GM21576 (cell line): ENCODE measurements around the gene ODAD3.
"Not testable (repeated sequence)": the region's sequence is repeated elsewhere in the genome, so short reads cannot be mapped to it uniquely, and the experiment has no call there.

Source experiments
- ATAC-seq: cut with Tn5 transposase; IDR thresholded peaks from one replicate; pipeline ENCODE4 v1.9.1; 2021; ENCODE audit warnings: mild to moderate bottlenecking, moderate library complexity; ENCODE audit not compliant: unreplicated experiment

The ODAD3 gene

DNA sequence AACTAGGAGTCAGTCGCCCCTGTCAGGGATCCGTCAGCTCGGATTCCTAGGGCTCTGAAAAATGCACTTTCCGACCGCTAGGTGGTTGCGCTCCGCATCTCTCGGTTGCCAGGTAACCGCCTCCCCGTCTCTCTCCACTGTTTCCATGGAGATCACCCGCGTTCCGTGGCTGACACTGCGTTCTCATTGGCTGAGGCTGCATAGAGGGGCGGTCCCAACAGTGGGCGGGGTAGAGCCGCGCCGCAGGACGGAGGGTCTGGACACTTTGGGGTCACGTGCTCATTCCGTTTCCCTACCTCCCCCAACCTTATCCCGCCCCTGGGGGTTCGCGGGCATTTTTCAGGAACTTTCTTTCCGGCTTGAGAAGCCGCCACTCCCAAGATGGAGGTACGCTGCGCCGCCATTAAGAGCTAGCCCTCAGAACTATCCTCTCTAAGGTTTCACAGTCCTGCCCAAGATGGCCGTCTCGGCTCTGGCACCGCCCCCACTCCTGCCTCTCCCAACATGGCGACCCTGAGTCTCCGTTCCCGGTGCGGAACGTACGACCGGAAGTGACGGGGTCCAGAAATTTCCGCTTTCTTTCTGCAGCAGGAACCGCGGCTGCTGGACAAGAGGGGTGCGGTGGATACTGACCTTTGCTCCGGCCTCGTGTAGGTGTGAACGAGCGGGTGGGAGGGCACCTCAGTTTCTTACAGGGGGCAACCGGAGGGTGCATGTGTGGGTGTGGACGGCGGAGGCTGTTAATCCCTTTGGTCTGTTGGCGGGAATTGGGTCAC is at the start of gene ODAD3, which contains the start of gene PRKCSH:
TSS of gene ODAD3 (minus strand) at position 65 of the 776 bp plus-strand sequence. CDS start 105 bp downstream, outside the sequence.
TSS of gene PRKCSH (plus strand) at position 579 of the 776 bp plus-strand sequence. CDS start 483 bp downstream, outside the sequence.
- ATAC-seq, result peak; percentile 88

DNA sequence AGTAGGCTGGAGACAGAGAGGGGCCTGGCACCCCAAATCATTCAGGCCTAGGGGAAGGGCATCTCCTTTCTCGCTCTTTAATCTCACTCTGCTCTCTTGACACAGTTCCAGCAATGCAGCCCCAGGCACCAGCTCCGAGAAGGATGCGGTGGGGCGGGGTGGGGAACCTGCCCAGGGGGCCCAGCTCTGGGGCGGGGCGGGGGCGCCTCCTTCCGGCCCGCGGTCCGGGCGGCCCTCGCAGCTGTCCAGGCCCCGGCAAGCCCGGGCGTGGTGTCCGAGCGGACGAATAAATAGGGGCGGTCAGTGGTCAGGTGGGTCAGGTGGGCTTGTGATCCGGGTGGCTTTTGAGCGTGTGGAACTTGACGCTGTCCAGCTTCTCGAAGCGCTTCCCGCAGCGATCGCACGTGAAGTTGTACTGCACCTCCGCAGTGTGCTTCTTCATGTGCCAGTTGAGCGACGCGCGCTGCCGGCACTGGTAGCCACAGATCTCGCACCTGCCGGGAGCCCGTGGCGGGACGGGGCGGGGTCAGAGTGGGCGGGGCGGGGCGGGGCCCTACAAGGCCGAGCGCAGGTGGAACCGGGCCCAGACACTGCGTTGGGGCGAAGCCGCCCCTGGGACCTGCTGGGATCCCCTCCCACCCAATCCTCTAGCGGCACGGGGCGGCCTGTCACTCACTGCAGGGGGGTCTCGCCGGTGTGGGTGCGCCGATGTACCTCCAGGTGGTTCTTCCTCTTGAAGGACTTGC is 48.6 kb upstream of the ODAD3 start:
- no peak for ATAC-seq

DNA sequence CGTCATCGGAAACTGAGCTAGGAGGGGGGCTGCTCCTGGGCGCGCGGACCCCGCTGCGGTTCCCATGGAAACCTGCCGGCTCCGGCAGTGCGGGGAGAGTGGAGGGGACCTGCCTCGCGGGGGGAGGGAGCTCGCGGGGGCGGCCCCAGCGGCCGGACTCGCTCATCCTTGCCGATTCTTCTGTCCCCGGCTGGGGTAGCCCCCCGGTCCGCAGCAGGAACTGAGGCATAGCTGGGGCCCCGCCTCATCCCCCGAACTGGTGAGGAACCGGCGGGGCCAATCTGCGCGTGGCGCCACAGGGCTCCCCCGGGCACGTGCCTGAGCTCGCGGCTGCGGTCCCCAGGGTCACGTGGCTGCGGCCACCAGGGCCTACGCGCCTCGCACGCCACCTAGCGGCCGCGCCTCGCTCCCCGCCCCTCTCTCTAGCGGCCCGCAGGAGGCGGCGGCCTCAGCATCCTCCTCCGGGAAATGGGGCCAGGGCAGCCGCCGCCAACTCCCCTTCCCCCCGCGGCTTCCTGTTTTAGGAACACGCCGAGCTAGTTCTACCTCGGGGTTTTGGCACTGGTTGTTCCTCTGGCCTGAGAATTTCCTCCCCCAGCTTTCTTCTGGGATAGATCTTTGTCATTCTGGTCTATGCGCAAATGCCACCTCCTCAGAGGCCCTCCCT is 47.6 kb upstream of the ODAD3 start:
- peak; percentile 44 for ATAC-seq

- ATAC-seq, result peak; percentile 53
Measured at GRCh38 chr19:11481534-11482383, 46.8 kb upstream of the ODAD3 start.

- no peak for ATAC-seq
Measured at GRCh38 chr19:11480715-11481533, 46.0 kb upstream of the ODAD3 start, which contains the start of gene ELAVL3. Gene ELAVL3 (minus strand): TSS chr19:11481046. CDS start chr19:11480608, 438 bp downstream.

GRCh38 chr19:11479898-11480714 is 45.2 kb upstream of the ODAD3 start:
- no peak for ATAC-seq

DNA sequence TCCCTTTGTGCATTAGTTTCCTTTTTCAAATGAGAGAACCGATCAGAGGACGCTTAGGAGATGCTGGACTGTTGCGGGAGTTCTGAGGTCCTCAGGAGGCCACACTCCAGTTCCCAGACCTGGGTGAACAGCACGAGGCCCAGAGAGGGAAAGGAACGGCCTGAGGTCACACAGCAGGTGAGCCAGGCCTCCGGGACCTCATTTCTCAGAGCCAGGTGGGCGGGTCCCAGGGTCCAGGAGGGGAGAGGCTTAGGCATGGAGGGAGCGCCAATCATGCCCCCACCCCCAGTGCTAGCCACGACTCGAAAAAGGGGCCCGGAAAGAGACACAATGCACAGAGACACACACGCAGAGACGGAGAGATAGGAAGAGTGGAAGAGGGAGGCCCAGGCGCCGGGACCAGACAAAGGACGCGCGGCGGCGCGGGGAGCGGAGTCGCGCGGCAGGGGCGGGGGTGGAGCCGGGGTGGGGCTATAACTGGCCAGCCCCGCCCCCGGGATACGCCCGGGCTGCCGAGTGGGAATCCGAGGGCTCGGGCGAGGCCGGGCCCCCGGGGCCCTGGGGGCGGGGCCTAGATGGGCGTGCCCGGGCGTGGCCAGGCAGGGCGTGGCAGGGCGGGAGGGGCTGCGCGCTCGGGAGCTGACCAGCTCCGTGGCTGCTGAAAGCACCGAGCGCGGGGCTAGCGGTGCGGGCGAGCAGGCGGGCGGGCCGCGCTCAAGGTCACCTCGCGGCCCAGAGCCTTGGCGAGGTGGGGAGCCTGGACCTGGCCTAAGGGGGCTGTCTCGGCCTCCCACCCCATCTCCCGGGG is 44.4 kb upstream of the ODAD3 start:
- ATAC-seq, result no peak

DNA sequence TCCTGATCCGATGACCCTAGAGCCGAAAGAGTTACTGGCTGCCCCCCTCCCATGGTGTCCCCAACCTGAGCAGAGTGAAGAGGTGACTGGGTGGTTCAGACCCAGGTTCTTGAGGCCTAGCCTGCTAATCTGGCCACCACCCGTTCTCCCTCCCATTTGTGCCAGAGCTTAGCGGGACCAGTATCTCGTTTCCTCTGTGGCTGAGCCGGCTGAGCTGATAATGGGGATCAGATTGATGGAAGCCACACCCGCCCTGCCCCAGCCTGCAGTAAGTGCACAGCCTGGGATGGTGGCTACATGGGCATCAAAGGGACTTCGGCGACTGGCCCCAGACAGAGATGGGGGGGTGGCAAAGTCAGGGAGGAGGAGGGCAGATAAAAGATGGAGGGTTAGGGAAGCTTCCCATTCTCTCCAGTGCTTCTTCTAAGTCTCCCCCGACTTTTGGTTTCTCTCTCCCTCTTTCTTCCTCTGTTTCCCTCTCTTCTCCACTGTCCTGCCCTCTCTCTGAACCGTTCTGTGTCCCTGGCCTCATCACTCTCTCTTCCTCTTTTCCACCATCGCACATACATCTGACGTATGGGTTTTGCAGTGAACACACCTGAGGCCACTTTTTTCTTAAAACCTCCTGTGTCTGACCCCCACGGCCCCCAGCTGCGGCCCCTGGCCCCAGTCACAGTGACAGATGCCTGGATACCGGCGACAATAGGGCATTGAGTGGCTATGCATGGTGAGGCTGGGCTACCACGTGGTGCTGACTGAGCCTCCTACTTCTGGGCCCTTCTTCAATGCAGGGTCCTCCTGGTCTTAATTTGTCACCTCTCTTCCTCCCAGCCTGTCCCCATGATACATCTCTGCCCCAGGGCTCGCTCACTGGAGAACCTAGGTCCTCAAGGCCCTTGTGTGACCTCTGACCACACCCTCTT is 43.5 kb upstream of the ODAD3 start:
- no peak for ATAC-seq

DNA sequence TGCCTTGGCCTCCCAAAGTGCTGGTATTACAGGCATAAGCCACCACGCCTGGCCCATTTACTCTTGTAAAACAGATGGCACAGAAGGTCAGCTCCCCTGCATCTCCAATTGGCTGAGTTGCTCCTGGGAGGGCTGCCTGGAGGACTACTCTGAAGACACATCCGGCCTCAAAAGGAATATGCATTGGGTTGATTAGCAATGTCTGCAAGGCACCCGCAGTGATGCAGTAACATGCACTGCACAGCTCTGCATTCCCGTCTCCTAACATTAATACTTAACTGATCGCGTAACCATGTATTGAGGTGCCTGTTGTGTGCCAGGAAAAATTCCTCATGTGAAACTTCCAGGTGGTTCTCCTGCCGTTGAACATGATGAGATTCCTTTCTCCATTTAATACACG is 40.9 kb upstream of the ODAD3 start:
- no peak for ATAC-seq

DNA sequence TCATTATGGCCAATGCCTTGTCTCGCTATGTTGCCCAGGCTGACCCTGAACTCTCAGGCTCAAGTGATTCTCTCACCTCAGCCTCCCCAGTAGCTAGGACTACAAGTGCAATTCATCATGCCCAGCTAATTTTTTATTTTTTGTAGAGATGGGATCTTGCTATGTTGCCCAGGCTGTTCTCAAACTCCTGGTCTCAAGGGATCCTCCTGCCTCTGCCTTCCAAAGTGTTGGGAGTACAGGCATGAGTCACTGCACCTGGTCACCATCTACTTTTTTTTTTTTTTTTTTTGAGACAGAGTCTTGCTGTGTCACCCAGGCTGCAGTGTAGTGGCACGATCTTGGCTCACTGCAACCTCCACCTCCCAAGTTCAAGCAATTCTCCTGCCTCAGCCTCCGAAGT is 40.4 kb upstream of the ODAD3 start:
- ATAC-seq, result not testable (repeated sequence)

DNA sequence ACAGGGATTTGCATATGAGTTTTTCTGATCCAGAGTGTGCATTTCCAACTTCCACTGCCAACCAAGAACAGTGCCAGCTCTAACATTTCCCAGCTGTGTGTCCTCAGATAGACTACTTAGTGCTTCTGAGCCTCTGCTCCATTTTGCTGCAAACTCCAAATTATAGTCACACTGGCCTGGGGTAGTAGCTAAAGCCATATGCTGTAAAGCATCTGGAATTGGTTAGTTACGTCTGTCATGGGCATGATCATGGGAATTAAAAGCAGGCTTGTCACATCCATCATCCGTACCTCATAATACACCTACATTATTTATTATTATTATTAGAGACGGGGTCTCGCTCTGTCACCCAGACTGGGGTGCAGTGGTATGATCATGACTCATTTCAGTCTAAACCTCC is 38.8 kb upstream of the ODAD3 start:
- ATAC-seq, result no peak

- ATAC-seq, result not testable (repeated sequence)
Measured at GRCh38 chr19:11468266-11468845, 33.4 kb upstream of the ODAD3 start.

DNA sequence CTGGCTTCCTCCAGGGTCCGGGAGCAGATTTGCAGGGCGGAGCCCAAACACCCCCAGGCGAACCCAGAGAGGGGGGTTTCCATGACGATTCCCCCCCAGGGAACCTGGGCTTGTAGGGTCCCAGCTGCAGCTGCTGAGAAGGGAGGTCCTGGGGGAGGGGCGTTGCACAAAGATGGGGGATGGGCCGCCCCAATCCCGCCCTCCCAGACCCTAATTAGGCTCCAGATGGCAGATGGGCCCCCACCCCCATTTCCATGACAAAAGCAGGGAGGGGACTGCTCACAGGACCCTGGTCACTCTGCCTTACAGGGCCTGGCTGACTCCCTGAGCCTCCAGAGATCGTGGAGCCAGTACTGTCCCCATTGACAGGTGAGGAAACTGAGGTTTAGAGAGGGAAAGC is 30.7 kb upstream of the ODAD3 start:
- no peak for ATAC-seq

GRCh38 chr19:11464333-11465265 is 29.7 kb upstream of the ODAD3 start:
- no peak for ATAC-seq

- no peak for ATAC-seq
Measured at GRCh38 chr19:11463391-11463790, 28.5 kb upstream of the ODAD3 start.
